HG02623 (cell line): Measurements from ENCODE around the gene ASL.
"Not testable (repeated sequence)": the region's sequence is repeated elsewhere in the genome, so short reads cannot be mapped to it uniquely, and the experiment has no call there.

Experiments
- ATAC-seq: cut with Tn5 transposase; IDR thresholded peaks from one replicate; pipeline ENCODE4 v1.9.1; 2021; ENCODE audit warnings: moderate library complexity; ENCODE audit not compliant: unreplicated experiment

The ASL gene

GRCh38 chr7:66072208-66072607 is 3.4 kb upstream of the ASL start:
- ATAC-seq: not testable (repeated sequence)

- no peak for ATAC-seq
Observed at GRCh38 chr7:66076462-66077329, 1.1 kb downstream of the ASL start.

DNA sequence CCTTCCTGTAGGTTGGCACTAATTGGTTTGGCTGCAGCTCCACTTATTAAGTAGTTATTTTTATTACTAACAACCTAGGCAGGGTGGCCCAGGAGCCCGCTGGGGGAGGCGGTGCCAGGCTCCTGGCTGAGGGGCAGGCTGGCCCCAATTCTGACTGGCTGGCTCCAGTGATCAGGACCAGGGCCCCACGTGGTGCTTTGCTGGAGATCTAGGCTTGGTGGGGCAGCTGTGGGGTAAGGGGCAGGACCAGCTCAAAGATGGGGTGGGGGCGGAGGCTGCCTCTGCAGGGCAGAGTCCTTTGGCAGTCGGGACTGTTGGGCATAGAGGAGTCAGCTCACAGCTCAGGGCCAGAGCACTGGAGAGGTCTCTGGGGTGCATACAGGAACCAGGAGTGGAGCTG is 2.4 kb downstream of the ASL start:
- ATAC-seq: no peak

DNA sequence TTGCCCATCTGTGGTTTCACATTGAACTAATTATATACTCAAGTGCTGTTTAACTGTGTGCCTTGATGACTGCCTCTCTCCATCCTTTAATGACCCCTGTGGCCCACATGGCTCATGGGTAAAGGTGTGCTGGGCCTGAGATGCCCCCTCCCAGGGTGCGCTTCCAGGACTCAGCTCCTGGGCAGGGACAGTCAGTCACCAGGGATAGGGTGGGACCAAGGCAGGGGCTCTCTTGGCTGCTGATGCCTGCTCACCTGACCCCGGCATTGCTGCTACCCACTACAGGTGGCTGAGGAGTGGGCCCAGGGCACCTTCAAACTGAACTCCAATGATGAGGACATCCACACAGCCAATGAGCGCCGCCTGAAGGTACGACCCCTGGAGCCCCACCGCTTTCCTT is 6.5 kb downstream of the ASL start:
- ATAC-seq: no peak

DNA sequence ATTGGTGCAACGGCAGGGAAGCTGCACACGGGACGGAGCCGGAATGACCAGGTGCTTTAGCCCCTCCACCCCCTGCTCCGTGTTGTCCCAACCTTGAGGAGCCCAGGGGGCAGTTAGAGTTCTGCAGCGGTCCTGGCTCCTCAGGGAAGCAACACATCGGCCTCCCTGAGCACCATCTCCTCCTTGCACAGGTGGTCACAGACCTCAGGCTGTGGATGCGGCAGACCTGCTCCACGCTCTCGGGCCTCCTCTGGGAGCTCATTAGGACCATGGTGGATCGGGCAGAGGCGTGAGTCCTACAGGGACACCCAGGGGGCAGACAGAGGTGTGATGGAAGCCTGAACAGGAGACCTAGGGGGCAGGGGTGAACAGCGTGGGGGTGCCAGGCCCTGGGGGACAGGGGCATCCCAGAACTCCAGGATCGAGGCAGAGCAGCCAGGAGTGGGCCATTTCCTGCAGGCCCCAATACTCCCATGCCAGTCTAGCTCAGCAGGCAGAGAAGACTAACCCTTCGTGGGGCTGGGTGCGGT is 7.3 kb downstream of the ASL start:
- no peak for ATAC-seq

DNA sequence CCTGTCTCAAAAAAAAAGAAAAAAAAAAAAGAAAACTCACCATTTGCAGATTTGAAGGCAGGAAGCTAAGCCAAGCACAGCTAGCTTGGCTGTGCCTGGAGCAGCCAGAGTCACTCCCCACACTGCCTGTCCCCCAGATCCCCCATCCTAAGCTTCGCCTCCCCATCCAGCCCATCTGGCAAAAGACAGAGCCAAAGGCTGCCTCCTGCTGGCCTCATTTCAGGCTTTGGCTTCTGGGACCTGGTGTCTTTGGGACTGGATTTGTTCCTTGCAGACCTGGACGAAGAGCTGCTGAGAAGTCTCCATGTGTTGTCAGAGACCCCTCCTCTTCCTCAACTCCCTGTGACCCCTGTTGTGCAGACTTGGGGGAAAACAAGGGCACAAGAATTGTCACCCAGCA is 8.1 kb downstream of the ASL start:
- ATAC-seq: no peak

- no peak for ATAC-seq
Observed at GRCh38 chr7:66088861-66089838, 13.5 kb downstream of the ASL start.

- no peak for ATAC-seq
Observed at GRCh38 chr7:66092654-66093053, 17.0 kb downstream of the ASL start.

- ATAC-seq: no peak
Observed at GRCh38 chr7:66095010-66095409, 19.4 kb downstream of the ASL start.

DNA sequence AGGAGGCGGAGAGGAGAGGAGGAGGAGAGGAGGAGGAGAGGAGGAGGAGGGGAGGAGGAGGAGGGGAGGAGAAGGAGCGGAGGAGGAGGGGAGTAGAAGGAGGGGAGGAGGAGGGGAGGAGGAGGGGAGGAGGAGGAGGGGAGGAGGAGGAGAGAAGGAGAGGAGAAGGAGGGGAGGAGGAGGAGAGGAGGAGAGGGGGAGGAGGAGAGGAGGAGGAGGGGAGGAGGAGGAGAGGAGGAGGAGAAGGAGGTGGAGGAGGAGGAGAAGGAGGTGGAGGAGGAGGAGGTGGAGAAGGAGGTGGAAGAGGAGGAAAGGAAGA is 23.6 kb downstream of the ASL start:
- no peak for ATAC-seq

- peak; percentile 79 for ATAC-seq
Observed at GRCh38 chr7:66099551-66100407, 24.2 kb downstream of the ASL start.

DNA sequence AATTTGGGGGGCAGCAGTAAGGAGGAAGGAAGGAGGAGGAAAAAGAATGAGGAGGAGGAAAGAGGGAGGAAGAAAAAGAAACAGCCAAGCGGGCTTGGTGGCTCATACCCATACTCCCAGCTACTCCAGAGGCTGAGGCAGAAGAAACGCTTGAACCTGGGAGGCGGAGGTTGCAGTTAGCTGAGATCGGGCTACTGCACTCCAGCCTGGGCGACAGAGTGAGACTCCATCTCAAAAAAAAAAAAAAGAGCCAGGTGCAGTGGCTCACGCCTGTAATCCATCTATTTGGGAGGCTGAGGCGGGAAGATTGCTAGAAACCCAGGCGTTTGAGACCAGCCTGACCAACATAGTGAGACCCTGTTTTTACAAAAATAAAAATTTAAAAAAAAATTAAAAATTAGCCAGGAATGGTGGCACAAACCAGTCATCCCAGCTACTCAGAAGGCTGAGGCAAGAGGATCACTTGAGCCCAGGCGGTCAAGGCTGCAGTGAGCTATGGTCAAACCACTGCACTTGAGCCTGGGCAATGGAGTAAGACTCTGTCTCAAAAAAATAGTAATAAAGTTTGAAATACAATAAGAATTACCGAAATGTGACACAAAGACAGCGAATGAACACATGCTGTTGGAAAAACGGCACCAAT is 24.9 kb downstream of the ASL start:
- ATAC-seq: no peak

DNA sequence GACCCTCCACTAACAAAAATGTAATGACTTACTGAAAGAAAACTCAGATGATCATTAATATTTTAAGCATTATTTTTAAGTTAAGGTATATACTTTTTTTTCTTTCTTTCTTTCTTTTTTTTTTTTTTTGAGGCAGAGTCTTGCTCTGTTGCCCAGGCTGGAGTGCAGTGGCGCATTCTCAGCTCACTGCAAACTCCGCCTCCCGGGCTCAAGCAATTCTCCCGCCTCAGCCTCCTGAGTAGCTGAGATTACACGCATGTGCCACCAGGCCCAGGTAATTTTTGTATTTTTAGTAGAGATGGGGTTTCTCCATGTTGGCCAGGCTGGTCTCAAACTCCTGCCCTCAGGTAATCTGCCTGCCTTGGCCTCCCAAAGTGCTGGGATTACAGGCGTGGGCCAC is 26.5 kb downstream of the ASL start:
- not testable (repeated sequence) for ATAC-seq

DNA sequence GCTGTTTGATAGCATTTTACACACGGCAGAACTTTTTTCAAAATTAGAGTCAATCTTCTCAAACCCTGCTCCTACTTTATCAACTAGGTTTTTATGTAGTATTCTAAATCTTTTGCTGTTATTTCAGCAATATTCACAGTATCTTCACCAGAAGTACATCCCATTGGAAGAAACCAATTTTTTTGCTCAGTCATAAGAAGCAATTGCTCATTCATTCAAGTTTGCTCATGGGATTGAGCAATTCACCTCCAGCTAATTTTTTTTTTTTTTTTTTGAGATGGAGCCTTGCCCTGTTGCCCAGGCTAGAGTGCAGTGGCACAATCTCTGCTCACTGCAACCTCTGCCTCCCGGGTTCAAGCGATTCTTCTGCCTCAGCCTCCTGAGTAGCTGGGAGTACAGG is 28.4 kb downstream of the ASL start:
- ATAC-seq: not testable (repeated sequence)

DNA sequence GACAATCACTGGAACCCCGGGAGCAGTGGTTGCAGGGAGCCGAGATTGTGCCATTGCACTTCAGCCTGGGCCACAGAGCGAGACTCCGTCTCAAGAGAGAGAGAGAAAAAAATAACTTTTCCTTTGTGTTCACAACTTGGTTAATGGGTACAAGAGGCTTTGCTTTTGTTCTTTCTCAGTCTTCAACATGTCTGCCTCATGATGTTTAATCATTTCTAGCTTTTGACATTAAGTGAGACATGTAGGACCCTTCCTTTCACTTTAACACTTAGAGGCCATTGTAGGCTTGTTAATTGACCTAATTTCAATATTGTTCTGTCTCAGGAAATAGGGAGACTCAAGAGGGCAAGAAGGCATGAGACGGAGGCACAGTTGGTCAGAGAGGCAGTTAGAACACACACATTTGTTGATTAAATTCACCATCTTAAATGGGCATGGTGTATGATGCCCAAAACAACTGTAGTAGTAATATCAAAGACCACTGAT is 29.7 kb downstream of the ASL start:
- no peak for ATAC-seq

- not testable (repeated sequence) for ATAC-seq
Observed at GRCh38 chr7:66108410-66108809, 32.8 kb downstream of the ASL start.

GRCh38 chr7:66110856-66111255 is 35.2 kb downstream of the ASL start:
- ATAC-seq: no peak

DNA sequence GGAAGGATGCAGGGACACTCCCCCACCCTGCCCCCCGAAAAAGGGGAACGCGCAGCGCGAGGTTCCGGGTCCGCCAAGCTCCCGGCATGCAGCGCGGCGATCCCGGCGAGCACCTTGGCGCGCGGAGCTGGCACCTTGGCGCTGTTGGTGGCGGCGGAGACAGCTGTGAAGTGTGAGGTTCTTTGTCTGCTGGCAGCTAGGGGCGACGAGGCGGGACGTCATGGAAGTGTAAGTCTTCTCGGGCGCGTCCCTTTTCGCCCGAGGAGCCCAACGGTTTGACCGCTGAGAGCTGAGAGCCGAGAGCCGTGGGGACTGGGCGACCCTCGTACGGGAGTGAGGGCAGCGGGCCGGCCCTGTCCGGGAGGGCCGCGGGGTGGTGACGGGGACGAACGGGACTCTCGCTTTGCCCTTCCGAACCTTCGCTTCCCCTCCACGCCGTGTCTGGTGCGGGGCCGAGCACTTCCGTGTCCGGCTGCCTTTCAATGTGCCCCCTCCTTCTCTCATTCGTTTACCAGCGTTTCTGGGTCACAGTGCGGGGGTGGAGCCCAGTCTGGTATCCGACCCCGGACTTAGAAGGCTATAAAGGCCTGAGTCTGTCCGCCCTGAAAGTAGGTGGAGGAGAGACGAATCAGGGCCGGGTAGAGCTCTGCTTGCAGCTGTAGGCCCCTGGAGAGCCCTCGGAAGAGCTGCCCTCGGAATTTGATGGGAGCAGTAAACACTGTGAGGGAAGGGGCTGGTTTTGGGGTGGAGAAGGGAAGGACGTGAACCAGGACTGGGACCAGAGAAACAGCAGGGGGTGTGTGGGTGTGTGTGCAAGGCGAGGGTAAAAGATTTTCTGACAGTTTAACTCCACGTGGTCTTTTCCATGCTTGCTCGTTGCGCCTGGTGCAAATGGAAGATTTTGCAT is 39.4 kb downstream of the ASL start, which contains the start of gene CRCP:
Gene CRCP, plus strand, starts transcription at position 105 of the 907 bp plus-strand sequence. Its CDS starts 116 bp downstream, at position 221.
- ATAC-seq: peak; percentile 89
